ENCODE measurements around the gene SLX4IP.

Gene SLX4IP

DNA sequence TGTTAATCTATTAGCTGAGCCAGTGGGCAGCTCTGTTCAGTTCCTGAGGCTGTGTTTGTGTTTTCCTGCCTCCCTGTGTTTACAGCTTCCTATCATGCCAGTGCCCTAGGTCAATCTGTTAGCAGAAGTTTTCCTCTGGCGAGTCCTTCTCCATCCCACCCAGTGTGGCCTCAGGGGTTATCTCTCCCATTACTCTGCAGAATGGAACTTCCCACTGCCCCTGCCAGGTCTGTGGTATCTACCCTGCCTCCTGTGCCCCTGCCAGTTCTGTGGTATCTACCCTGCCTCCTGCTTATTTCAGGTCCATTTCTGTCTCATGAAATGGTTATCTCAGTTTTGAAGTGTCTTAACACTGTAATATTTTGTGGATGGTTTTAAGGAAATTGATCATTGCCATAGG lies 63.1 kb downstream of the SLX4IP start:
- DNase-seq, result no peak

GRCh38 chr20:10501402-10501801 lies 66.3 kb downstream of the SLX4IP start:
- peak; percentile 93 to 94 for DNase-seq

- DNase-seq, result no peak
Observed at GRCh38 chr20:10502098-10502526, 67.0 kb downstream of the SLX4IP start.

DNA sequence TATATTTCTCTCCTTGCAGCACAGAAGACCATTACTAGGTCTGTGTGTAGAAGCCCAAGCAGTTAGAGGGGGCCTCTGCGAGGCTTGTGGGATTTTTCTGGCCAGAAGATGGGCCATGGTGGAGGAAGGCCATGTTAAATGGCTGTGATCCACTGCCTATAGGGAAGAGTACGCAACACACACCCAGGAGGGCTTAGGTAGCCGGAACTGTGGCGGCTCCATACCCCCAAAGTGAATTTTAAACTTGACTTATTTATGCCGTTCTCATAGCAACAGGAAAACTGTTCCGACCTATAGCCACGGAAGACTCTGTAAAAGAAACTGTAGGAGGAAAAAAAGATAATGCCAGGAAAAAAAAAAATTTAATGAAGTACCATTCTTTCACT lies 69.5 kb downstream of the SLX4IP start:
- DNase-seq, result no peak

DNA sequence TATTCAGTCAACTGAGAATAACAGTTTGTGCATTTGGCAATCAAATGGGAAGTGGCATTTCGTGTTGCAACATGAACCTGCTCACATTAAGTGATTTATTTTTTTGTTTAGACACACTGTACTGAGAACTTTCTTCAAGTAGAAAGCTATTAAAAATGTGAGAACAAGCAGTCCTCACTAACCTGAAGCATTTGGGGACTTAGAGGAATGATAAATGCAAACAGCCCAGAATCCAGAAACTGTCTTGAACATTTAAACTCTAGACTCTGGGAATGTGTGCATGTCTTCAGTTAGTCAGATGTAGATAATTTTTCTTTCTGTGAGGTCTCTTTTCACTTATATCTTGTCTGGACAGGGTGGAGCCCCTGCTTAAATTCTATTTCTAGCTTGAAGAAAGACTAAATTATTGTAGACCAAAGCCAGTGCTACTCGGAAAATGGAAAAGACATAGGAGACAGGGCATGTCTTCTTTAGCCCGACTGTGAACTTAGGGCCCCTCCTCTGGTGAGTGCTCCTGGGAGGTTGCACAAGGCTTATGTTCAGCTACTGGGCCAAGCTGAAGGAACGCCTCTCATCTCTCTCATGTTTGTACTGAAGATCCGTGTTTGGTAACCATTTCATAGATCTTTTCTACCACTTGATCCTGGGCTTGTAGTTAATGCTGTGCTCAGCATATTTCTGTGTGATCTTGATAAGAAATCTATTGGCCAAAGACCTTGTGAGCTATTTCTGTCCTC lies 70.1 kb downstream of the SLX4IP start:
- DNase-seq, result peak; percentile 74 to 79

GRCh38 chr20:10505827-10506226 lies 70.7 kb downstream of the SLX4IP start:
- DNase-seq, result no peak

- DNase-seq, result no peak
Observed at GRCh38 chr20:10507052-10507451, 71.9 kb downstream of the SLX4IP start.

DNA sequence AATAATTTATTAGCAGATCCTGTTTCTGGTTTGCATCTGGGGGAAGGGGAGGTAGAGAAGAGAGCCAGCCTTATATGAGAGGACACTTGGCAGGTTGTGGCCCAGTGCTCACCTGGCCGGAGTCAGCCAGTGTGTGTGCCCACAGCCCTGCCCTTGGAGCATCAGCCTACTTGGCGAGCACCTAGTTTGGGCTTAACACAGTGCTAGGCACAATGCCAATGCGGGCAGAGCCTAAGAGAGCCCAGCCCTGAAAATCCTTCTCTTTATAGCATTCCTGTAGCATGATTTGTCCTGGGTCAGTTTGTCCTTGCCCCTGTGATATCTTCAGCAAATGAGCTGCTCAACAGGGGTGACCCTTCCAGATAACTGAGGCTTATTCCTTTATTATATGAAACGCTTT lies 73.0 kb downstream of the SLX4IP start:
- no peak for DNase-seq

DNA sequence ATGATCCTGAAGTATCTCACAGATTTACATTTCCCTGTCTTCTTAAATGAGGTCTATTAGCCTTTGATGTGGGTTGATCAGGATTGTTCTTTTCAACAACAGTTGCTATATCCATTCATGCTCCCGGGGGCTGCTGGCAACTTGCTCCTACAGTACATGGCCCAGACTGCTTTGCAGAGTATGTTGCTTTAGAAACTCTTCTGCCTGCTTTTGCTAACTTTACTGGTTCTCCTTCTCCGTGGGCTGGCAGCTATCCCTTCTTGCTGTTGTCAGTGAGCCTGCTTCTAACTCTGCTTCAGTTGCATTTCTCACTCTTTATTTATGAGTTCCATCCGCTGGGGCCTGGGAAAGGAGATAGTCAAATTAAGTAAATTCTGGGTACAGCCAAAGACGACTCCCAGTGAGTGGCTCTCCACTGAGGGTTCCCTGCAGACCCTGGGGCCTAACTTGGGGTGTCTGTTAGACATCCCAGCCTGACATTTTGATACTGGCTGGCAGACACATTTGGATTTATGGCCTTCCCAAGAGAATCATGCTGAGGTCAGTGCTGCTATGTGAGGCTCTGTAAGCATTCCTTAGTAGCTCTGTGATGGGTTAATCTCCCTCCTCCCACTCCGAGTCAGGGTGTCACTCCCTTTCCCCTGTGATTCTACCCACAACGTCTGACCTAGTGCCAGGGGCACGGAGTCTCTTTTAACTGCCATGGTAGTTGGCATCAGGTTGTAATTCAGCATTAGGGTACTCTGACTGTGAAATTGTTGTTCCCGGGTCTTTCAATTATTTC lies 73.6 kb downstream of the SLX4IP start:
- no peak for DNase-seq

DNA sequence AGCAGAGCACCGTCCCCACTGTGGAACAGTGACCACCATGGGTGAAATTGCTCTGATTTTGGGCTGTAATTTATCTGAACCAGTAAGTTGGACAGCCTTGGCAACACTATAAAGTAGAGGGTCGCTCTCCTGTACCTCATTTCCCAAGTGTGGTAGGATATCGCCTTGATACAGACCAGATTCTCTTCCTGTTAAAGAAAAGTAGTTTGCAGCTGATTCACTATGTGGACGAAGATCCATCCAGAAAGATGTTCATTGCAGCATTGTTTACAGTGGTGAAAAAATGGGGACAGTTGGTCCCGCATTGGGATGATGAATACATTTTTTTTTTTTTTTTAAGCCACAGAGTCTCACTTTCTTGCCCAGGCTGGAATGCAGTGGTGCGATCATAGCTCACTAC lies 74.3 kb downstream of the SLX4IP start:
- no peak for DNase-seq

GRCh38 chr20:10510216-10510615 lies 75.1 kb downstream of the SLX4IP start:
- DNase-seq, result no peak

DNA sequence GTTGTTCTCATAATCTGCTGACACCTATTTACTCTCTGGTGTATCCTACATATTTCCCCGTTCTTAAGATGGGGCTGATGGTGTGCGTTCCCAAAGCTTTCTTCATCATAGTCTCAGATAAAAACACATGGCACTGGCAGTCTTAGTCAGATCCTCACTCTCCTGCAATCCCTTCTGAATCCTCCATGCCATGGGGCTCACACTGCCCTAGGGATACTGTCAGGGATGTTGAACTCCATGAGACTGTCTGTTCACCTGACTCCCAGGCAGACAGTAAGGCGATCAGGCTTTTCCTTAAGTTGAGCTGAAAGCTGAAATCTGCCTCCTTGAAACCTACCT lies 76.0 kb downstream of the SLX4IP start:
- no peak for DNase-seq

DNA sequence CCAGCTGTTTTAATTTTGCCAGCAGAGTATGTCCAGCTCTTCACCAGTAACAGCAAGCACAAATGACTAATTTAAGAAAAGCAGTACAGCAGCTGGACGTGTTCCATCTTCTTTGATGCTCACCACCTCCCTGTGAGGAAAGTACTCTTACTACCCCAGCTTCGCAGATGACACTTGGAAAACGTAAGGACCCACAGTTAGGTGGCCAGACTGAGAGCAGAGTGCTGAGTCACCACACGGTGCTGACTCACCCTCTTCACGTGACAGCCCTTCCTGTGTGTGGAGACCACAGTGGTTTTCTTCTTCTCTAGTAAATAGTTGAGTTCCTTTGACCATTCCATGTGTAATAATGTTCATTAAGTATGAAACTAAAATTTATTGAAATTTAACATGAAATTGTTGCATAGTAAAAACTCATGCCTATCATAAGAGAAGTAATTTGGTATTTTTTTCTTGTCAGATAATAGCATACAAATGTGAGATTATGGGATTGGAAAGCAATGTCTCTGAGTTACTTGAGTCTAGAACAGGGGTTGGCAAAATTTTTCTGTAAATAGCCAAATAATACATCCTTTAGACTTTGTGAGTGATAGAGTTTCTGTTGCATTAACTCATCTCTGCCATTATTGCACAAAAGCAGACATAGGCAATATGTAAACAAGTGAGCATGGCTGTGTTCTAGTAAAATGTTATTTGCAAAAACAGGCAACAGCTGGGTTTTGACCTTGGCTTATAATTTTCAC lies 76.6 kb downstream of the SLX4IP start:
- DNase-seq, result peak; percentile 91 to 93

DNA sequence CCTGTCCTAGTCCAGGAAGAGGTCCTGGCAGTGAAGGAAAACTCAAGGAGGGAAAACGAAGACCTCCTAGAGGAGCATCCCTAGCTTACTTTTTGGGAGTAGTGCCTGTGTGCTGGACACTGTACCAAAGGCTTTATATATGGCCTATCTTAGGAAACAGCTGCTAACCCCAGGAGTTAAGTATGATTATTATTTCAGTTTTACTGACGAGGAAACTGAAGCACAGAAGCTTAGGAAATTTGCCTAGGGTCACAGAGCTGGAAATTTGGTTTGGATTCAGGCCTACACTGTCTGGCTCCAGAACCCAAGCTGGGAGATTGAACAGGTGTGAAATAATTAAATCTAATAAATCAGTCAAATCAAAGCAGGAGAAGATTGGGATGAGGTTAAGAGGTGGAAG lies 78.0 kb downstream of the SLX4IP start:
- no peak for DNase-seq

GRCh38 chr20:10513931-10514575 lies 78.9 kb downstream of the SLX4IP start:
- peak; percentile 34 to 39 for DNase-seq

DNA sequence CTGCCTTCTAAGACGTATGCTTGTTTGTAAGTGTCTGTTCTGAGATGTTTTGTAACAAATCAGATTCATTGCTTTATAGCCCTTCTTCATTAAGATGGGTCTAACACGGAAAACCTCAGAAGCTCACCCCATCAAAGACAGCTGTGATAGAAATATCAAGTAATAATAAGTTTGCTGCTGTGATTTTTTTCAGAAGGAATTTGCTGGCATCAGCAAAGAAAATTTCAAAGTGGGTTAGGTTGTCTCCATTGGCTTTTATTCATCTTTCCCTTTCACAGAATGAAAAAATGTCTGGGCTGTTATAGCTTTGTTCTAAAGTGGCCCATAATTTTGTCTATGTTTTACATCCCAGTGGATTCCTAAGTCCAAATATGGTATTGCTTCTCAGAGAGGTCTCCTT lies 81.4 kb downstream of the SLX4IP start:
- DNase-seq, result no peak

GRCh38 chr20:10519361-10520046 lies 84.4 kb downstream of the SLX4IP start:
- DNase-seq, result no peak

DNA sequence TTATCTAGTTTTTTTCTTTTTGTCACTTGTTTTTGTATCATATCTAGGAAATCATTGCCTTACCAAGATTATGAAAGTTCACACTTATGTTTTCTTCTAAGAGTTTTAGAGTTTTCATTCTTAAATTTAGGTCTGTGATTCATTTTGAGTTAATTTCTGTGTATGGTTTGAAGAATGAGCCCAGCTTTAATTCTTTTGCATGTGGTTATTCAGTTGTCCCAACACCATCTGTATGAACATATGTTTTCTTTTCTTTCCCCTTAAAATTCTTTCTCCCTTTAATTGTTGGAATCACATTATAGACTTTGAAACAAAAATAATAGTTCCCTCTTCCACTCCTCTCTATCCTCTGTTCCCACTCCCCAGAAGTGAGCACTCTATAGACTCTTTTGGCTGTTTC lies 85.4 kb downstream of the SLX4IP start:
- no peak for DNase-seq

DNA sequence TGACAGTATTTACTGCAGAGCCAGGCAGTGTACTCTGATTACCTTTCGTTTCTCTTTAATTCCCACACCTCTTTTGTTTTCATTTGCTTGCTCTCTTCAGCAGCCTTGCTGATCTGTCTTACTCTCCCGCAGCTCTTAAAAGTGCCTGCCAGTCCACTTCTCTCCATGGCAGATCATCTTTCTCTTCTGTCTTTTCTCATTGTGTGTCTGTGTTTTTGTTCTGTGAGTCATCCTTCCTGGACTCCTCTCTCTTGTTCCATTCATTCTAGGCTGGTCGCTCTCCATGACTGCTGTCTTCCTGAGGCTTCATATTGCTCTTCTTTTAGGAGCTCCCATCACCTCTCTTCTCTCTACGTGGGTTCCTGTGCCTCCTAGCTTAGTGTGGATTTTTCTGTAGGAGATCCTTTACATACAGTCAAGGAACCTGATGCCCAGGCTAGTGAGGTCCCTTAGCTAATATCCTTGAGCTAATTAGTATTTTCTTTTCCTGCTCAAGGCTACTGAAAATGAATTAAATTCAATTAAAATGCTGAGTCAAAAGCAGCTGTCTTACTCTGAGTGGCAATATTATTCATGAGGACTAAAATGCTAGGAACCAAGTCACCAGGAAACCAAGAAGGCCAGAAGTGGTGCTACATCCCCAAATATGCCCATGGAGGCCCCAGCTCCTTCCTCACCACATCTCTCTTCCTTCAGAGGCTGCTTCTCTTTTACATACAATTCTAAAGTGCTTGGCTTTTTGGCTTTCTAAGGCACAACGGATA lies 86.1 kb downstream of the SLX4IP start:
- DNase-seq, result no peak

GRCh38 chr20:10521836-10522235 lies 86.7 kb downstream of the SLX4IP start:
- DNase-seq, result no peak

GRCh38 chr20:10522328-10522727 lies 87.2 kb downstream of the SLX4IP start:
- no peak for DNase-seq

GRCh38 chr20:10523443-10523842 lies 88.3 kb downstream of the SLX4IP start:
- no peak for DNase-seq

All from AML-193 (cell line).